SJSA1 (cell line): ENCODE results near the gene RAP1GDS1. TPM values are rescaled to one million over a fixed set of nuclear protein-coding genes. Genes with fewer than 3 reads are reported as not detected.
"Not testable (repeated sequence)": the region's sequence is repeated elsewhere in the genome, so short reads cannot be mapped to it uniquely, and the experiment has no call there.

ENCODE experiments used
- DNase-seq, 2 experiments: peaks; one replicate each; pipeline ENCODE4 v3.0.0-alpha.2; 2015 to 2020; ENCODE audit warnings: low spot score in 2 of 2, low read depth in 1 of 2
- H3K27ac ChIP-seq: fragments of 250-450 bp; sonication (Bioruptor Pico); 2 replicates; pipeline ENCODE4 v1.5.1; 2020; ENCODE audit warnings: mild to moderate bottlenecking, moderate library complexity
- H3K27me3 ChIP-seq: fragments of 250-450 bp; sonication (Bioruptor Pico); replicated peaks from 2 replicates; pipeline ENCODE4 v1.5.1; 2020; ENCODE audit warnings: mild to moderate bottlenecking, moderate library complexity
- H3K36me3 ChIP-seq: fragments of 250-450 bp; sonication (Bioruptor Pico); 2 replicates; pipeline ENCODE4 v1.5.1; 2020; ENCODE audit warnings: mild to moderate bottlenecking
- H3K4me1 ChIP-seq: fragments of 250-450 bp; sonication (Bioruptor Pico); replicated peaks from 2 replicates; pipeline ENCODE4 v1.6.1; 2021; ENCODE audit warnings: mild to moderate bottlenecking
- H3K4me3 ChIP-seq: fragments of 250-450 bp; sonication (Bioruptor Pico); 2 replicates; pipeline ENCODE4 v1.5.1; 2020; ENCODE audit warnings: mild to moderate bottlenecking
- H3K9me3 ChIP-seq: fragments of 250-450 bp; sonication (Bioruptor Pico); replicated peaks from 2 replicates; pipeline ENCODE4 v1.5.1; 2020; ENCODE audit warnings: mild to moderate bottlenecking
- total RNA-seq: library from RNA; depleted of rRNA; stranded (reverse); fragments of >200 nt; shearing (Covaris generic); gene quantifications from 2 replicates; pipeline ENCODE4 v1.2.3, GENCODE V29; 2014

RAP1GDS1 gene
- total RNA-seq, 1 experiment from 2014 or later: 59.9 TPM

- DNase-seq: no peak
- Histone ChIP-seq H3K4me1 (no peaks in the 10 kb centered on the region), H3K9me3 (no peaks in the 10 kb centered on the region), H3K27me3 (no peaks in the 10 kb centered on the region), H3K4me3 (no peak overlapping the region), H3K27ac (no peak overlapping the region), H3K36me3 (peaks cover 7% of the 10 kb centered on the region)
Measured at GRCh38 chr4:98343626-98344025, 82.4 kb downstream of the RAP1GDS1 start.

GRCh38 chr4:98345838-98346237 is 84.7 kb downstream of the RAP1GDS1 start:
- Histone ChIP-seq H3K27me3 (no peaks in the 10 kb centered on the region), H3K4me1 (no peaks in the 10 kb centered on the region), H3K36me3 (peaks cover 7% of the 10 kb centered on the region), H3K27ac (no peak overlapping the region), H3K9me3 (no peaks in the 10 kb centered on the region), H3K4me3 (no peak overlapping the region)
- no peak for DNase-seq

GRCh38 chr4:98352396-98352795 is 91.2 kb downstream of the RAP1GDS1 start:
- Histone ChIP-seq H3K4me1 (no peaks in the 10 kb centered on the region), H3K27ac (no peak overlapping the region), H3K36me3 (no peaks in the 10 kb centered on the region), H3K27me3 (no peaks in the 10 kb centered on the region), H3K9me3 (no peaks in the 10 kb centered on the region), H3K4me3 (no peak overlapping the region)
- no peak for DNase-seq

- Histone ChIP-seq H3K36me3 (no peaks in the 10 kb centered on the region), H3K4me1 (no peaks in the 10 kb centered on the region), H3K9me3 (no peaks in the 10 kb centered on the region), H3K4me3 (no peak overlapping the region), H3K27me3 (no peaks in the 10 kb centered on the region), H3K27ac (no peak overlapping the region)
- DNase-seq: no peak
Measured at GRCh38 chr4:98352940-98353339, 91.8 kb downstream of the RAP1GDS1 start.

- H3K9me3 ChIP-seq: no peaks in the 10 kb centered on the region
- DNase-seq: no peak
- H3K27me3 ChIP-seq: no peaks in the 10 kb centered on the region
- no peaks in the 10 kb centered on the region for H3K4me1 ChIP-seq
- H3K4me3 ChIP-seq: no peak overlapping the region
- no peak overlapping the region for H3K27ac ChIP-seq
- 0 out of 2 replicates have a peak, but pooled peaks cover 3% of the 10 kb centered on the region for H3K36me3 ChIP-seq
Measured at GRCh38 chr4:98358630-98359248, 97.6 kb downstream of the RAP1GDS1 start.

GRCh38 chr4:98359646-98360045 is 98.5 kb downstream of the RAP1GDS1 start:
- Histone ChIP-seq H3K4me3 (no peak overlapping the region), H3K27me3 (no peaks in the 10 kb centered on the region), H3K4me1 (no peaks in the 10 kb centered on the region), H3K27ac (no peak overlapping the region), H3K36me3 (0 out of 2 replicates have a peak, but pooled peaks cover 3% of the 10 kb centered on the region), H3K9me3 (no peaks in the 10 kb centered on the region)
- no peak for DNase-seq

GRCh38 chr4:98363431-98363830 is 102.2 kb downstream of the RAP1GDS1 start:
- Histone ChIP-seq H3K27me3 (no peaks in the 10 kb centered on the region), H3K36me3 (peaks cover 21% of the 10 kb centered on the region), H3K9me3 (no peaks in the 10 kb centered on the region), H3K4me3 (no peak overlapping the region), H3K4me1 (no peaks in the 10 kb centered on the region), H3K27ac (no peak overlapping the region)
- no peak for DNase-seq

GRCh38 chr4:98366275-98366674 is 105.1 kb downstream of the RAP1GDS1 start:
- peaks cover 18% of the 10 kb centered on the region for H3K36me3 ChIP-seq
- not testable (repeated sequence) for H3K4me3 ChIP-seq, H3K9me3 ChIP-seq, H3K27ac ChIP-seq, H3K27me3 ChIP-seq, H3K4me1 ChIP-seq, DNase-seq

- not testable (repeated sequence) for H3K9me3 ChIP-seq, H3K4me3 ChIP-seq, DNase-seq, H3K27me3 ChIP-seq, H3K4me1 ChIP-seq, H3K27ac ChIP-seq
- H3K36me3 ChIP-seq: peaks cover 18% of the 10 kb centered on the region
Measured at GRCh38 chr4:98368000-98368399, 106.8 kb downstream of the RAP1GDS1 start.

- Histone ChIP-seq H3K27ac (no peak overlapping the region), H3K27me3 (no peaks in the 10 kb centered on the region), H3K36me3 (peaks cover 18% of the 10 kb centered on the region), H3K4me3 (no peak overlapping the region), H3K4me1 (no peaks in the 10 kb centered on the region), H3K9me3 (0 out of 2 replicates have a peak, but pooled peaks cover 5% of the 10 kb centered on the region)
- no peak for DNase-seq
Measured at GRCh38 chr4:98369322-98369721, 108.1 kb downstream of the RAP1GDS1 start.

GRCh38 chr4:98374643-98375042 is 113.5 kb downstream of the RAP1GDS1 start:
- no peaks in the 10 kb centered on the region for H3K4me1 ChIP-seq

GRCh38 chr4:98377559-98377958 is 116.4 kb downstream of the RAP1GDS1 start:
- Histone ChIP-seq H3K27me3 (no peaks in the 10 kb centered on the region), H3K4me1 (no peaks in the 10 kb centered on the region), H3K36me3 (no peaks in the 10 kb centered on the region), H3K4me3 (no peak overlapping the region), H3K9me3 (no peaks in the 10 kb centered on the region), H3K27ac (no peak overlapping the region)
- DNase-seq: no peak

More at GRCh38 chr4:98374643-98375042, 113.5 kb downstream of the RAP1GDS1 start:
- DNase-seq: no peak
- Histone ChIP-seq H3K9me3 (no peaks in the 10 kb centered on the region), H3K36me3 (no peaks in the 10 kb centered on the region), H3K27me3 (no peaks in the 10 kb centered on the region), H3K4me3 (no peak overlapping the region), H3K27ac (no peak overlapping the region)

- no peaks in the 10 kb centered on the region for H3K27me3 ChIP-seq
- no peak overlapping the region for H3K4me3 ChIP-seq
- no peaks in the 10 kb centered on the region for H3K4me1 ChIP-seq
- DNase-seq: no peak
- H3K27ac ChIP-seq: no peak overlapping the region
- H3K9me3 ChIP-seq: no peaks in the 10 kb centered on the region
- H3K36me3 ChIP-seq: no peaks in the 10 kb centered on the region
Measured at GRCh38 chr4:98381306-98381705, 120.1 kb downstream of the RAP1GDS1 start.

- no peak for DNase-seq
- no peak overlapping the region for H3K27ac ChIP-seq
- H3K36me3 ChIP-seq: no peaks in the 10 kb centered on the region
- no peaks in the 10 kb centered on the region for H3K27me3 ChIP-seq
- no peak overlapping the region for H3K4me3 ChIP-seq
- H3K4me1 ChIP-seq: no peaks in the 10 kb centered on the region
- no peaks in the 10 kb centered on the region for H3K9me3 ChIP-seq
Measured at GRCh38 chr4:98383431-98384106, 122.4 kb downstream of the RAP1GDS1 start.
